ENCODE results near the gene JPH2.

DNA sequence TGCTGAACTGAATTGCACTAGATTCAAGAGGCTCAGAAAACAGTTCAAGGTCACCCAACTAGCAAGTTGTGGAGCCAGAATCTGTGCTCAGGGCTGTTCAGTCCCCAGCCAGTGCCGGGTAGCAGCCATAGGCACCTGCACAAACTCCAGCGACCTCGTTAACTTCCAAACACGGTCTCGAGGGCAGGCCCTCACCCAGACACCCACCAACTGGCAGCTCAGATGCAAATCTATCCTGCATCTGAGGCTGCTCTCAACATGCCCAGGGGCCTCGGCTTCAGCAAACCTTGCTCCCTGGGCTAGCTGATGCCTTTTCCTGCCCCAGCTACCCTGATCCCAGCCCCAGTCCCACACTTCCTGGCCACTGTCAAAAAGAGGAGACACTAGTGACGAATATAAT lies 3.7 kb downstream of the JPH2 start:
- TF ChIP-seq ZNF274 (IDR thresholded peaks at IDR 0.05; ENCODE audit: low read depth, low read length) (no peak), SUZ12 (IDR thresholded peaks at IDR 0.05; ENCODE audit: extremely low read depth, insufficient read depth, insufficient read length) (no peak), YY1 (IDR thresholded peaks at IDR 0.05; ENCODE audit: insufficient read depth, insufficient read length) (no peak)

All from NT2/D1 (cell line).